HEK293 (cell line): ENCODE measurements around the gene CDH10.

Source experiments
- BCL6B ChIP-seq: fragments of 450-650 bp; formaldehyde crosslinking; IDR thresholded peaks from 2 replicates; pipeline ENCODE4 v1.5.1; 2017; ENCODE audit warnings: missing biosample characterization, missing genetic modification characterization
- MZF1 ChIP-seq: fragments of 450-650 bp; formaldehyde crosslinking; IDR thresholded peaks from 2 replicates; pipeline ENCODE4 v1.5.1; 2017; ENCODE audit warnings: missing biosample characterization, missing genetic modification characterization, borderline replicate concordance
- ZBTB1 ChIP-seq: fragments of 450-650 bp; formaldehyde crosslinking; IDR thresholded peaks from 2 replicates; pipeline ENCODE4 v1.5.1; 2016; ENCODE audit warnings: missing biosample characterization, missing genetic modification characterization
- ZBTB8A ChIP-seq: fragments of 450-650 bp; formaldehyde crosslinking; IDR thresholded peaks from 2 replicates; pipeline ENCODE4 v1.5.1; 2016; ENCODE audit warnings: missing biosample characterization, missing genetic modification characterization
- ZNF140 ChIP-seq: fragments of 450-650 bp; formaldehyde crosslinking; IDR thresholded peaks from 2 replicates; pipeline ENCODE4 v1.5.1; 2016; ENCODE audit warnings: missing biosample characterization, missing genetic modification characterization
- ZNF274 ChIP-seq, 2 experiments: fragments of 200-500 bp in 1 of 2; fragments of 450-650 bp in 1 of 2; sonication (Bioruptor generic) in 1 of 2; formaldehyde crosslinking in 1 of 2; IDR thresholded peaks; 2 replicates each; pipeline versions ENCODE4 v1.5.1 to v1.6.1; 2014 to 2016; ENCODE audit warnings: borderline replicate concordance in 1 of 2, inconsistent platforms in 1 of 2, low read length in 1 of 2, missing biosample characterization in 1 of 2, missing genetic modification characterization in 1 of 2
- ZNF548 ChIP-seq: fragments of 450-650 bp; formaldehyde crosslinking; IDR thresholded peaks from 2 replicates; pipeline ENCODE4 v1.5.1; 2016; ENCODE audit warnings: missing biosample characterization, missing genetic modification characterization
- ZNF561 ChIP-seq: fragments of 450-650 bp; IDR thresholded peaks from 2 replicates; pipeline ENCODE4 v1.5.1; 2018; ENCODE audit warnings: missing biosample characterization, missing genetic modification characterization, borderline replicate concordance
- ZNF777 ChIP-seq: fragments of 450-650 bp; formaldehyde crosslinking; IDR thresholded peaks from 2 replicates; pipeline ENCODE4 v1.5.1; 2017; ENCODE audit warnings: missing biosample characterization, missing genetic modification characterization, borderline replicate concordance
- ZNF785 ChIP-seq: fragments of 450-650 bp; formaldehyde crosslinking; IDR thresholded peaks from 2 replicates; pipeline ENCODE4 v1.5.1; 2016; ENCODE audit warnings: missing biosample characterization, missing genetic modification characterization
- ZNF830 ChIP-seq: fragments of 450-650 bp; IDR thresholded peaks from 2 replicates; pipeline ENCODE4 v1.5.0; 2018; ENCODE audit warnings: missing biosample characterization, missing genetic modification characterization, low read depth, mild to moderate bottlenecking, moderate library complexity
- TF ChIP-seq, protein P1 (sequence below): fragments of 450-650 bp; formaldehyde crosslinking; IDR thresholded peaks from 2 replicates; pipeline ENCODE4 v1.5.1; 2016; ENCODE audit warnings: missing biosample characterization, missing genetic modification characterization
- TF ChIP-seq, protein P2 (sequence below): fragments of 450-650 bp; formaldehyde crosslinking; IDR thresholded peaks from 2 replicates; pipeline ENCODE4 v1.5.1; 2016; ENCODE audit warnings: missing biosample characterization, missing genetic modification characterization

GRCh38 chr5:24472518-24472917, 172.3 kb downstream of the CDH10 start:
- TF ChIP-seq ZNF274 (IDR thresholded peaks at IDR 0.05; ENCODE audit: low read length) (no peak), ZNF274 (tag by site-specific recombination; IDR thresholded peaks at IDR 0.05; ENCODE audit: borderline replicate concordance) (no peak), ZNF140 (tag by site-specific recombination) (no peak), ZBTB1 (no peak), ZNF561 (tag by site-specific recombination) (no peak), ZNF830 (tag by site-specific recombination) (no peak), ZNF548 (tag by site-specific recombination) (no peak), MZF1 (tag by site-specific recombination) (no peak), ZBTB8A (tag by site-specific recombination) (no peak), BCL6B (tag by site-specific recombination) (no peak), ZNF785 (tag by site-specific recombination) (no peak), ZNF777 (tag by site-specific recombination) (no peak)
- TF ChIP-seq, protein P1, sequence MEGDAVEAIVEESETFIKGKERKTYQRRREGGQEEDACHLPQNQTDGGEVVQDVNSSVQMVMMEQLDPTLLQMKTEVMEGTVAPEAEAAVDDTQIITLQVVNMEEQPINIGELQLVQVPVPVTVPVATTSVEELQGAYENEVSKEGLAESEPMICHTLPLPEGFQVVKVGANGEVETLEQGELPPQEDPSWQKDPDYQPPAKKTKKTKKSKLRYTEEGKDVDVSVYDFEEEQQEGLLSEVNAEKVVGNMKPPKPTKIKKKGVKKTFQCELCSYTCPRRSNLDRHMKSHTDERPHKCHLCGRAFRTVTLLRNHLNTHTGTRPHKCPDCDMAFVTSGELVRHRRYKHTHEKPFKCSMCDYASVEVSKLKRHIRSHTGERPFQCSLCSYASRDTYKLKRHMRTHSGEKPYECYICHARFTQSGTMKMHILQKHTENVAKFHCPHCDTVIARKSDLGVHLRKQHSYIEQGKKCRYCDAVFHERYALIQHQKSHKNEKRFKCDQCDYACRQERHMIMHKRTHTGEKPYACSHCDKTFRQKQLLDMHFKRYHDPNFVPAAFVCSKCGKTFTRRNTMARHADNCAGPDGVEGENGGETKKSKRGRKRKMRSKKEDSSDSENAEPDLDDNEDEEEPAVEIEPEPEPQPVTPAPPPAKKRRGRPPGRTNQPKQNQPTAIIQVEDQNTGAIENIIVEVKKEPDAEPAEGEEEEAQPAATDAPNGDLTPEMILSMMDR (tag by site-specific recombination): no peak
- TF ChIP-seq, protein P2, sequence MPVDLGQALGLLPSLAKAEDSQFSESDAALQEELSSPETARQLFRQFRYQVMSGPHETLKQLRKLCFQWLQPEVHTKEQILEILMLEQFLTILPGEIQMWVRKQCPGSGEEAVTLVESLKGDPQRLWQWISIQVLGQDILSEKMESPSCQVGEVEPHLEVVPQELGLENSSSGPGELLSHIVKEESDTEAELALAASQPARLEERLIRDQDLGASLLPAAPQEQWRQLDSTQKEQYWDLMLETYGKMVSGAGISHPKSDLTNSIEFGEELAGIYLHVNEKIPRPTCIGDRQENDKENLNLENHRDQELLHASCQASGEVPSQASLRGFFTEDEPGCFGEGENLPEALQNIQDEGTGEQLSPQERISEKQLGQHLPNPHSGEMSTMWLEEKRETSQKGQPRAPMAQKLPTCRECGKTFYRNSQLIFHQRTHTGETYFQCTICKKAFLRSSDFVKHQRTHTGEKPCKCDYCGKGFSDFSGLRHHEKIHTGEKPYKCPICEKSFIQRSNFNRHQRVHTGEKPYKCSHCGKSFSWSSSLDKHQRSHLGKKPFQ (tag by site-specific recombination): no peak
